Thoracic aorta (tissue), 2 donors: Measurements from ENCODE around the gene CCDC73. TPM values are rescaled to one million over a fixed set of nuclear protein-coding genes. Genes with fewer than 3 reads are reported as not detected.
"Not testable (repeated sequence)": the region's sequence is repeated elsewhere in the genome, so short reads cannot be mapped to it uniquely, and the experiment has no call there.

Source experiments
- ATAC-seq: fragments of 150-250 bp; one replicate; pipeline ENCODE4 v1.8.0; 2017; ENCODE audit warnings: low read depth; ENCODE audit not compliant: insufficient number of reproducible peaks, low FRiP score
- DNase-seq: peaks from one replicate; pipeline ENCODE4 v3.0.0-alpha.2; 2020; ENCODE audit warnings: low spot score
- H3K27ac ChIP-seq, 2 donors: fragments of 200-600 bp; sonication (generic); 1 replicate in 1 of 2; 2 replicates in 1 of 2; pipeline ENCODE4 v1.5.1; 2016; ENCODE audit warnings: mild to moderate bottlenecking in 2 of 2, moderate library complexity in 2 of 2
- H3K27me3 ChIP-seq: fragments of 200-600 bp; sonication (generic); replicated peaks from 2 replicates; pipeline ENCODE4 v1.6.0; 2016; ENCODE audit warnings: mild to moderate bottlenecking; ENCODE audit not compliant: insufficient read depth
- H3K36me3 ChIP-seq: fragments of 200-600 bp; sonication (generic); one replicate; pipeline ENCODE4 v1.5.1; 2016
- H3K4me1 ChIP-seq, 2 donors: fragments of 200-600 bp; sonication (generic); 1 replicate in 1 of 2; 2 replicates in 1 of 2; pipeline versions ENCODE4 v1.5.1 to v1.6.0; 2016; ENCODE audit warnings: low read depth in 2 of 2, mild to moderate bottlenecking in 1 of 2; ENCODE audit not compliant: control insufficient read depth in 1 of 2
- H3K4me3 ChIP-seq: fragments of 200-600 bp; sonication (generic); 2 replicates; pipeline ENCODE4 v1.5.1; 2016; ENCODE audit warnings: mild to moderate bottlenecking
- H3K9me3 ChIP-seq: fragments of 200-600 bp; sonication (generic); 2 replicates; pipeline ENCODE4 v1.5.1; 2016
- CTCF ChIP-seq: fragments of 200-600 bp; sonication (generic); IDR thresholded peaks from one replicate; pipeline ENCODE4 v1.5.1; 2019; ENCODE audit warnings: antibody characterized with exemption
- total RNA-seq, 2 donors: library from RNA; depleted of rRNA; stranded (reverse); fragments of >200 nt; gene quantifications; one replicate each; pipeline versions ENCODE4 v1.1.0 to v1.2.3, GENCODE V29; 2016

Gene CCDC73
- total RNA-seq, 2 donors from 2014 or later, result 0.28 TPM; not detected in 1

GRCh38 chr11:32790916-32791315 is 3.5 kb downstream of the CCDC73 start:
- Histone ChIP-seq H3K27ac (no peak overlapping the region), H3K4me3 (no peak overlapping the region), H3K9me3 (no peaks in the 10 kb centered on the region), H3K4me1 (no peaks in the 10 kb centered on the region), H3K27me3 (no peaks in the 10 kb centered on the region), H3K36me3 (no peaks in the 10 kb centered on the region)
- TF ChIP-seq CTCF, result no peak
- no peak for DNase-seq
- ATAC-seq, result no peak

- Histone ChIP-seq H3K36me3 (no peaks in the 10 kb centered on the region), H3K9me3 (no peaks in the 10 kb centered on the region), H3K4me3 (no peak overlapping the region), H3K27me3 (no peaks in the 10 kb centered on the region), H3K27ac (no peak overlapping the region), H3K4me1 (no peaks in the 10 kb centered on the region)
- ATAC-seq (no peak), DNase-seq (no peak)
- no peak for TF ChIP-seq CTCF
These were observed 7.7 kb downstream of the CCDC73 start for GRCh38 chr11:32786811-32787210.

GRCh38 chr11:32785262-32785661 is 9.2 kb downstream of the CCDC73 start:
- no peak overlapping the region for H3K27ac ChIP-seq
- no peaks in the 10 kb centered on the region for H3K9me3 ChIP-seq
- TF ChIP-seq CTCF, result no peak
- no peaks in the 10 kb centered on the region for H3K36me3 ChIP-seq
- H3K27me3 ChIP-seq, result no peaks in the 10 kb centered on the region
- H3K4me1 ChIP-seq, result no peaks in the 10 kb centered on the region
- no peak for ATAC-seq
- DNase-seq, result no peak
- H3K4me3 ChIP-seq, result no peak overlapping the region

GRCh38 chr11:32781721-32782120 is 12.7 kb downstream of the CCDC73 start:
- H3K27ac ChIP-seq, result no peak overlapping the region
- no peak for TF ChIP-seq CTCF
- H3K4me1 ChIP-seq, result no peaks in the 10 kb centered on the region
- ATAC-seq (no peak), DNase-seq (no peak)
- no peaks in the 10 kb centered on the region for H3K36me3 ChIP-seq
- no peaks in the 10 kb centered on the region for H3K27me3 ChIP-seq
- no peaks in the 10 kb centered on the region for H3K9me3 ChIP-seq
- H3K4me3 ChIP-seq, result no peak overlapping the region

- H3K27me3 ChIP-seq, result not testable (repeated sequence)
These were observed 13.6 kb downstream of the CCDC73 start for GRCh38 chr11:32780839-32781238.

GRCh38 chr11:32779136-32779535 is 15.3 kb downstream of the CCDC73 start:
- no peak overlapping the region for H3K4me3 ChIP-seq
- ATAC-seq (no peak), DNase-seq (no peak)
- no peaks in the 10 kb centered on the region for H3K4me1 ChIP-seq
- H3K27ac ChIP-seq, result no peak overlapping the region
- H3K9me3 ChIP-seq, result no peaks in the 10 kb centered on the region
- no peaks in the 10 kb centered on the region for H3K27me3 ChIP-seq
- no peaks in the 10 kb centered on the region for H3K36me3 ChIP-seq
- no peak for TF ChIP-seq CTCF

More at GRCh38 chr11:32780839-32781238, 13.6 kb downstream of the CCDC73 start:
- not testable (repeated sequence) for ATAC-seq, H3K27ac ChIP-seq, H3K4me1 ChIP-seq, DNase-seq, H3K36me3 ChIP-seq, H3K4me3 ChIP-seq, H3K9me3 ChIP-seq
